H1 (cell line): ENCODE data around the gene ANK2. TPM values are rescaled to one million over a fixed set of nuclear protein-coding genes. Genes with fewer than 3 reads are reported as not detected.

ENCODE experiments used
- CTCF ChIA-PET: fragments of 300-600 bp; sonication (Branson Sonifier 250); formaldehyde crosslinking; loops from one replicate; lab custom pipeline; 2021; ENCODE audit not compliant: partially characterized antibody; lab: Charles Lee
- POLR2A ChIA-PET: fragments of 300-600 bp; sonication (Branson Sonifier 250); formaldehyde crosslinking; loops from one replicate; lab custom pipeline; 2021; ENCODE audit warnings: inconsistent platforms; ENCODE audit not compliant: partially characterized antibody; lab: Charles Lee
- DNase-seq, 2 experiments: peaks; one replicate each; pipeline versions ENCODE4 v3.0.0 to v3.0.0-alpha.2; 2010 to 2022; ENCODE audit warnings: low spot score in 2 of 2, low read depth in 1 of 2, mixed read lengths in 1 of 2
- FAIRE-seq: peaks from 2 replicates; lab custom pipeline; 2011; peaks lifted over from hg19 to GRCh38; lab: Jason Lieb, UNC
- H2AFZ ChIP-seq: 2 replicates; pipeline ENCODE4 v1.8.1; 2012; ENCODE audit warnings: low read length, inconsistent platforms
- H2AK5ac ChIP-seq: 2 replicates; pipeline ENCODE4 v1.6.1; 2013; ENCODE audit warnings: low read depth, low read length
- H2BK120ac ChIP-seq: replicated peaks from 2 replicates; pipeline ENCODE3; 2013; ENCODE audit warnings: low read depth, low read length, inconsistent platforms
- H2BK12ac ChIP-seq: 2 replicates; pipeline ENCODE4 v1.6.1; 2013; ENCODE audit warnings: low read depth, low read length
- H2BK15ac ChIP-seq: 2 replicates; pipeline ENCODE4 v1.6.1; 2013; ENCODE audit warnings: low read length
- H2BK20ac ChIP-seq: 2 replicates; pipeline ENCODE4 v1.6.1; 2013; ENCODE audit warnings: low read length
- H2BK5ac ChIP-seq: 2 replicates; pipeline ENCODE4 v1.6.1; 2013; ENCODE audit warnings: low read depth, low read length
- H3K14ac ChIP-seq: 2 replicates; pipeline ENCODE4 v1.6.1; 2013; ENCODE audit warnings: inconsistent platforms; ENCODE audit not compliant: insufficient read length
- H3K18ac ChIP-seq: 2 replicates; pipeline ENCODE4 v1.6.1; 2013; ENCODE audit warnings: low read length; ENCODE audit errors: extremely low read depth
- H3K23ac ChIP-seq: 2 replicates; pipeline ENCODE4 v1.6.1; 2013; ENCODE audit warnings: inconsistent platforms; ENCODE audit not compliant: insufficient read length
- H3K23me2 ChIP-seq: 2 replicates; pipeline ENCODE4 v1.6.1; 2013; ENCODE audit warnings: low read depth, low read length
- H3K27ac ChIP-seq: 2 replicates; pipeline ENCODE4 v1.6.1; 2011; ENCODE audit warnings: low read depth, low read length, inconsistent platforms
- H3K27me3 ChIP-seq, 4 experiments: replicated peaks in 1 of 4; 1 replicate in 1 of 4; 2 replicates in 3 of 4; pipeline versions ENCODE4 v1.6.1 to v1.8.1; 2011 to 2013; ENCODE audit warnings: low read length in 3 of 4, mild to moderate bottlenecking in 3 of 4, inconsistent platforms in 2 of 4, mixed read lengths in 2 of 4, moderate library complexity in 1 of 4; ENCODE audit not compliant: control insufficient read depth in 3 of 4, insufficient read depth in 3 of 4; ENCODE audit errors: extremely low read depth in 1 of 4
- H3K36me3 ChIP-seq, 4 experiments: 2 replicates each; pipeline versions ENCODE4 v1.6.1 to v1.8.1; 2011 to 2013; ENCODE audit warnings: mild to moderate bottlenecking in 4 of 4, low read length in 3 of 4, moderate library complexity in 2 of 4, control low read depth in 1 of 4, inconsistent platforms in 1 of 4; ENCODE audit not compliant: insufficient read depth in 4 of 4, control insufficient read depth in 2 of 4
- H3K4ac ChIP-seq: replicated peaks from 2 replicates; pipeline ENCODE3; 2013; ENCODE audit warnings: low read length, low read depth, mixed read lengths, inconsistent platforms; ENCODE audit not compliant: insufficient read length
- H3K4me1 ChIP-seq, 4 experiments: replicated peaks in 1 of 4; 1 replicate in 1 of 4; 2 replicates in 3 of 4; pipeline versions ENCODE4 v1.6.1 to v1.8.1; 2011 to 2013; ENCODE audit warnings: low read length in 3 of 4, inconsistent platforms in 2 of 4, mixed read lengths in 1 of 4; ENCODE audit not compliant: insufficient read depth in 4 of 4, control insufficient read depth in 3 of 4
- H3K4me2 ChIP-seq, 2 experiments: 2 replicates each; pipeline versions ENCODE4 v1.6.1 to v1.8.1; 2011 to 2013; ENCODE audit warnings: low read depth in 2 of 2, low read length in 2 of 2, control low read depth in 1 of 2, inconsistent platforms in 1 of 2, mild to moderate bottlenecking in 1 of 2; ENCODE audit not compliant: insufficient read depth in 1 of 2
- H3K4me3 ChIP-seq, 4 experiments: fragments of 200-600, 300-600 bp in 1 of 4; sonication (generic), shearing (Covaris generic), sonication (Bioruptor Twin) in 1 of 4; 2 replicates each; pipeline versions ENCODE4 v1.5.1 to v1.8.1; 2011 to 2016; ENCODE audit warnings: low read length in 4 of 4, low read depth in 3 of 4, control low read depth in 2 of 4, inconsistent platforms in 2 of 4, mild to moderate bottlenecking in 2 of 4, mixed read lengths in 1 of 4, moderate library complexity in 1 of 4; ENCODE audit not compliant: insufficient read depth in 2 of 4; ENCODE audit errors: extremely low read depth in 1 of 4
- H3K56ac ChIP-seq: replicated peaks from 2 replicates; pipeline ENCODE3; 2013; ENCODE audit warnings: low read depth, mild to moderate bottlenecking, mixed read lengths, low read length, inconsistent platforms; ENCODE audit not compliant: insufficient read length
- H3K79me1 ChIP-seq: 2 replicates; pipeline ENCODE4 v1.6.1; 2013; ENCODE audit warnings: low read depth, low read length, control low read depth
- H3K79me2 ChIP-seq, 2 experiments: 2 replicates each; pipeline versions ENCODE4 v1.6.1 to v1.8.1; 2012 to 2013; ENCODE audit warnings: low read length in 2 of 2, mild to moderate bottlenecking in 2 of 2, inconsistent platforms in 1 of 2; ENCODE audit not compliant: insufficient read depth in 2 of 2, control insufficient read depth in 1 of 2
- H3K9ac ChIP-seq, 4 experiments: replicated peaks in 1 of 4; 1 replicate in 1 of 4; 2 replicates in 3 of 4; pipeline versions ENCODE4 v1.6.1 to v1.8.1; 2011 to 2013; ENCODE audit warnings: low read depth in 3 of 4, low read length in 3 of 4, control low read depth in 2 of 4, mild to moderate bottlenecking in 2 of 4, moderate library complexity in 2 of 4, inconsistent platforms in 1 of 4; ENCODE audit errors: extremely low read depth in 1 of 4
- H3K9me3 ChIP-seq, 2 experiments: 2 replicates each; pipeline versions ENCODE4 v1.6.1 to v1.8.1; 2012 to 2013; ENCODE audit warnings: mild to moderate bottlenecking in 2 of 2, moderate library complexity in 2 of 2, control low read depth in 1 of 2, inconsistent platforms in 1 of 2, low read depth in 1 of 2, low read length in 1 of 2, mixed read lengths in 1 of 2; ENCODE audit not compliant: insufficient read depth in 2 of 2
- H4K20me1 ChIP-seq, 2 experiments: replicated peaks in 1 of 2; 2 replicates each; pipeline versions ENCODE3 to v1.8.1; 2011 to 2013; ENCODE audit warnings: inconsistent platforms in 2 of 2, low read length in 2 of 2, mild to moderate bottlenecking in 1 of 2; ENCODE audit not compliant: insufficient read depth in 2 of 2, control insufficient read depth in 1 of 2
- H4K5ac ChIP-seq: 2 replicates; pipeline ENCODE4 v1.6.1; 2013; ENCODE audit warnings: low read length, low read depth, mixed read lengths, inconsistent platforms; ENCODE audit not compliant: insufficient read length
- H4K8ac ChIP-seq: 2 replicates; pipeline ENCODE4 v1.8.0; 2013; ENCODE audit warnings: mild to moderate bottlenecking, moderate library complexity, low read length, inconsistent platforms; ENCODE audit not compliant: insufficient read depth; ENCODE audit errors: extremely low read depth
- H4K91ac ChIP-seq: replicated peaks from 2 replicates; pipeline ENCODE3; 2013; ENCODE audit warnings: low read length, mixed read lengths, inconsistent platforms; ENCODE audit not compliant: insufficient read length
- BCL11A ChIP-seq, 2 experiments: IDR thresholded peaks; one replicate each; pipeline ENCODE4 v1.6.1; 2011; ENCODE audit warnings: low read depth in 2 of 2, low read length in 2 of 2, mild to moderate bottlenecking in 2 of 2
- CHD1 ChIP-seq: IDR thresholded peaks from 2 replicates; pipeline ENCODE4 v1.6.1; 2012; ENCODE audit warnings: low read depth, low read length, improper control_type of control experiment
- CTBP2 ChIP-seq: IDR thresholded peaks from 2 replicates; pipeline ENCODE4 v1.7.0; 2011; ENCODE audit warnings: borderline replicate concordance, mild to moderate bottlenecking, moderate library complexity, mixed read lengths, low read length; ENCODE audit not compliant: insufficient read depth, insufficient read length
- HDAC2 ChIP-seq, 2 experiments: fragments of 300-600 bp in 1 of 2; sonication (generic) in 1 of 2; IDR thresholded peaks; 2 replicates each; pipeline ENCODE4 v1.6.1; 2011 to 2012; ENCODE audit warnings: low read depth in 2 of 2, low read length in 2 of 2, mild to moderate bottlenecking in 2 of 2, moderate library complexity in 2 of 2, borderline replicate concordance in 1 of 2, inconsistent platforms in 1 of 2
- MAFK ChIP-seq: IDR thresholded peaks from 2 replicates; pipeline ENCODE4 v1.6.1; 2012; ENCODE audit warnings: low read depth, mild to moderate bottlenecking, improper control_type of control experiment, low read length
- POLR2AphosphoS5 ChIP-seq: IDR thresholded peaks from 2 replicates; pipeline ENCODE4 v1.6.1; 2011; ENCODE audit warnings: low read depth, low read length
- POU5F1 ChIP-seq: IDR thresholded peaks from 2 replicates; pipeline ENCODE4 v1.6.1; 2011; ENCODE audit warnings: low read depth, mild to moderate bottlenecking, low read length, moderate library complexity
- SAP30 ChIP-seq: fragments of 300-600 bp; sonication (generic); IDR thresholded peaks from 2 replicates; pipeline ENCODE4 v1.7.1; 2012; ENCODE audit warnings: low read length, moderate library complexity, mild to moderate bottlenecking, inconsistent platforms; ENCODE audit not compliant: insufficient read depth, insufficient replicate concordance
- SP1 ChIP-seq: IDR thresholded peaks from 2 replicates; pipeline ENCODE4 v1.6.1; 2011; ENCODE audit warnings: low read depth, low read length
- SP2 ChIP-seq: IDR thresholded peaks from 2 replicates; pipeline ENCODE4 v1.6.1; 2012; ENCODE audit warnings: mild to moderate bottlenecking, low read length, inconsistent platforms
- TBP ChIP-seq: IDR thresholded peaks from 2 replicates; pipeline ENCODE4 v1.6.1; 2011; ENCODE audit warnings: low read depth, low read length, improper control_type of control experiment
- TCF12 ChIP-seq: IDR thresholded peaks from 2 replicates; pipeline ENCODE4 v1.6.1; 2011; ENCODE audit warnings: low read depth, mild to moderate bottlenecking, low read length
- TEAD4 ChIP-seq: IDR thresholded peaks from 2 replicates; pipeline ENCODE4 v1.6.1; 2012; ENCODE audit warnings: low read depth, low read length, inconsistent platforms, mixed read lengths
- YY1 ChIP-seq: IDR thresholded peaks from 2 replicates; pipeline ENCODE4 v1.6.1; 2011; ENCODE audit warnings: low read depth, mild to moderate bottlenecking, low read length
- WGBS, 2 experiments: shearing (Covaris generic) in 1 of 2; methylation state at CpG; one replicate each; pipeline versions ENCODE4 v1.1.6 to v1.1.7; 2013 to 2015; ENCODE audit warnings: low lambda C conversion rate in 2 of 2, mixed read lengths in 2 of 2, inconsistent platforms in 1 of 2, low coverage in 1 of 2, missing lambda C conversion rate in 1 of 2; ENCODE audit not compliant: insufficient replicate concordance in 2 of 2, insufficient coverage in 1 of 2, insufficient read length in 1 of 2; ENCODE audit errors: extremely low coverage in 1 of 2, missing lambda C conversion rate in 1 of 2; 5-methylcytosine and 5-hydroxymethylcytosine counted together
- polyA plus RNA-seq, 7 experiments: library from polyadenylated mRNA; depleted of rRNA in 3 of 7; stranded (reverse) in 5 of 7; unstranded in 2 of 7; fragments of >200 nt in 5 of 7; fragments of 200-250 nt in 2 of 7; gene quantifications; 1 replicate in 5 of 7; 2 replicates in 1 of 7; 4 replicates in 1 of 7; pipeline versions ENCODE4 v1.2.1 to v1.2.3, GENCODE V29; 2011 to 2013; ENCODE audit warnings: missing spikeins in 2 of 7, mixed read lengths in 2 of 7
- total RNA-seq: library from RNA; stranded (reverse); fragmentation: NEBNext Ultra II Directional; extraction: Animal tissue kit (Norgen Biotek cat#: 25700); gene quantifications from 2 replicates; pipeline ENCODE4 v1.2.1, GENCODE V29; 2021

ANK2 gene
- total and polyA plus RNA-seq, 2 of the 8 experiments (the other 6 are each of a cell fraction or from before 2014, with no cell fraction given): 14.2 to 35.1 TPM

DNA sequence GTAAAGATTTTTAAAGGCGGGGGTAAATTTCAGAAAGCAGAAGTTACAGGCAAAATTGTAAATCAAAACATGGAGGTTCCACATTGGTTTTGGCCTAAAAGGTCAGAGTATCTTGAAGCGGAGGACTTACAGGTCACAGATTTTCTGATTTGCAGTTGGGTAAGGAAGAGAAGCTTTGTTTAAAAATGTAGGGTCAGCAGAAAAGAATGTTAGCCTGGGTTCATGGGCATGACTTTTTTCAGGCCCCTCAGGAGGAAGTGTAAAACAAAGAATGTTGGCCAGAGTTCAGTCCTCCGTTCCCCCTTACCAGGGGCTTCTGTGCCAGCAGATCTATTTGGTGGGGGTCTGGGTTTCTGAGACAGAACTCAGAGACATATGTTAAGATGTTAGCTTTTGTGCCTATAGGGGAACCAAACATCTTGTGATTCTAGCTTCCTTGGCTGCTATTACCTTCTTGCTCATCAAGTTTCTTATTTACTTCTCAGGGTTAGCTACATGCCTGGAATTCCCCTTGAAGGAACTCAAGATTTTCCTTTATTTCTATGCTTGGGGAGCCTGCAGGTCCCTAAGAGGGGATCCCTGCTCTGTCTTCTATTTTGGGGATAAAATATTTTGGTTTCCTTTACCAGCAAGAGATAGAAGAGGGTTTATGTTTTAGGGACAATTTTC is 160.3 kb downstream of the ANK2 start:
- Histone ChIP-seq H3K14ac (no peak overlapping the region), H3K79me2 (no peaks in the 10 kb centered on the region), H3K56ac (no peak overlapping the region), H2BK120ac (no peak overlapping the region), H2AK5ac (no peak overlapping the region), H2BK15ac (no peak overlapping the region), H4K8ac (no peak overlapping the region), H3K79me1 (no peaks in the 10 kb centered on the region), H2BK12ac (no peak overlapping the region), H3K27me3 (no peaks in the 10 kb centered on the region)
- DNase-seq (no peak), FAIRE-seq (no peak)
- TF ChIP-seq CTBP2 (no peak), CHD1 (no peak), MAFK (peak; percentile 74), POLR2AphosphoS5 (no peak), SP2 (no peak), SAP30 (no peak), BCL11A (IDR thresholded peaks at IDR 0.05; ENCODE audit: low read depth in 2 of 2, low read length in 2 of 2) (no peak), TEAD4 (peak; percentile 83), TBP (no peak), TCF12 (no peak), HDAC2 (IDR thresholded peaks at IDR 0.05; ENCODE audit: borderline replicate concordance in 1 of 2, low read depth in 2 of 2, low read length in 2 of 2) (no peak), POU5F1 (no peak), SP1 (0 out of 2 replicates have a peak, but pooled peaks have one; percentile 11), YY1 (no peak)
- TF ChIP-seq, all 59 proteins: peak for 3
- CTCF ChIA-PET: interaction anchor here (0.8 to 1.7 kb wide), 2 partner anchors 12 to 79 kb away, joined by 3 to 4 read pairs; no protein-coding TSS in a partner anchor
- H4K5ac ChIP-seq: no peak overlapping the region
- no peak overlapping the region for H3K9ac ChIP-seq
- no peak overlapping the region for H3K23ac ChIP-seq
- no peak overlapping the region for H3K27ac ChIP-seq
- peaks cover 0 to 11% (median 4%) of the 10 kb centered on the region in 4 experiments; a peak in 4 of 7 replicates for H3K4me1 ChIP-seq
- WGBS, 2 experiments: 87% methylated on average over 3 of the region's 3 CpGs; no CpG with 5 or more reads in 1 of the 2 experiments
- no peaks in the 10 kb centered on the region for H3K9me3 ChIP-seq
- H3K23me2 ChIP-seq: no peaks in the 10 kb centered on the region
- no peak overlapping the region for H2AFZ ChIP-seq
- peak overlapping the region in 1 of 2 experiments; percentile 32; a peak in 1 of 4 replicates for H3K4me2 ChIP-seq
- POLR2A ChIA-PET: no interaction called here
- no peaks in the 10 kb centered on the region for H4K20me1 ChIP-seq
- no peak overlapping the region for H2BK5ac ChIP-seq
- no peak overlapping the region for H3K18ac ChIP-seq
- no peak overlapping the region for H4K91ac ChIP-seq
- H3K4me3 ChIP-seq: no peak overlapping the region
- no peak overlapping the region for H3K4ac ChIP-seq
- H3K36me3 ChIP-seq: no peaks in the 10 kb centered on the region
- H2BK20ac ChIP-seq: no peak overlapping the region
